ENCODE measurements around the gene FILIP1L. TPM values are rescaled to one million over a fixed set of nuclear protein-coding genes. Genes with fewer than 3 reads are reported as not detected.

The FILIP1L gene
- total RNA-seq, 2 experiments from 2014 or later, result not detected

DNA sequence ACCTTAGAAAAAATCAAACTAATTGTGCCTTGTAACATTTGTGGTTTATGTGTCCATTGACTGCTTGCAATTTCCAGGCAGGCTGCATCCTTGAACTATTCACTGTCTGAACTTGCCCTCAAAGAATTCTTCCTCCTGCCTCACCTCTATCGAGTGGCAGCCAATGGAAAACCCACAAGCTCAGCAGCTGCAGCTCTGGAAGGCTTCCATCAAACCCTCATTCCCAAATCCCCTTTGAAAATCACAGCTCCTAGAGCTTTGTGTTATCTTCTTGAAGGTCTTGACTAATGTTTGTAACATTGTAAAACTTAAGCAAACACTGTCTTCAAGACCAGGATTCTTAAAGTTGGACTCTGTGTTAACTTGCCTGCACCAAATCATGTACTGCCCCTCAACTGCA is 81.1 kb downstream of the FILIP1L start:
- intact Hi-C loops (cut with micrococcal nuclease; ENCODE audit: unreplicated experiment), result no loop called here
- ChIA-PET POLR2A (interaction anchor here (0.7 to 0.8 kb wide), 3 partner anchors 12 to 71 kb away, joined by 3 to 4 read pairs (median 4); no protein-coding TSS in a partner anchor), CTCF (ENCODE audit: unreplicated experiment) (interaction anchor here (0.5 kb wide), 1 partner anchor 1130 kb away, joined by 4 read pairs; no protein-coding TSS in a partner anchor)
- Histone ChIP-seq H4K20me1 (ENCODE audit: insufficient read depth, low read length) (no peaks in the 10 kb centered on the region), H3K4me2 (ENCODE audit: low read length) (no peak overlapping the region), H3K4me3 (ENCODE audit: low read depth, low read length, poor library complexity, severe bottlenecking) (no peak overlapping the region), H3K4me1 (ENCODE audit: insufficient read depth, low read length, poor library complexity, severe bottlenecking) (no peaks in the 10 kb centered on the region), H3K9me3 (ENCODE audit: low read length) (no peaks in the 10 kb centered on the region), H3K9me2 (ENCODE audit: insufficient read depth, low read length) (no peaks in the 10 kb centered on the region), H2AFZ (ENCODE audit: low read length) (no peak overlapping the region), H3K79me2 (ENCODE audit: insufficient read depth, low read depth, low read length) (no peaks in the 10 kb centered on the region), H3K27ac (ENCODE audit: low read depth, low read length, poor library complexity, severe bottlenecking) (no peak overlapping the region), H3K36me3 (ENCODE audit: insufficient read depth, low read length) (no peaks in the 10 kb centered on the region)
- no peak for TF ChIP-seq EZH2phosphoT487 (IDR thresholded peaks at IDR 0.05; ENCODE audit: borderline replicate concordance, low read depth, low read length)
- TF ChIP-seq, protein P1, sequence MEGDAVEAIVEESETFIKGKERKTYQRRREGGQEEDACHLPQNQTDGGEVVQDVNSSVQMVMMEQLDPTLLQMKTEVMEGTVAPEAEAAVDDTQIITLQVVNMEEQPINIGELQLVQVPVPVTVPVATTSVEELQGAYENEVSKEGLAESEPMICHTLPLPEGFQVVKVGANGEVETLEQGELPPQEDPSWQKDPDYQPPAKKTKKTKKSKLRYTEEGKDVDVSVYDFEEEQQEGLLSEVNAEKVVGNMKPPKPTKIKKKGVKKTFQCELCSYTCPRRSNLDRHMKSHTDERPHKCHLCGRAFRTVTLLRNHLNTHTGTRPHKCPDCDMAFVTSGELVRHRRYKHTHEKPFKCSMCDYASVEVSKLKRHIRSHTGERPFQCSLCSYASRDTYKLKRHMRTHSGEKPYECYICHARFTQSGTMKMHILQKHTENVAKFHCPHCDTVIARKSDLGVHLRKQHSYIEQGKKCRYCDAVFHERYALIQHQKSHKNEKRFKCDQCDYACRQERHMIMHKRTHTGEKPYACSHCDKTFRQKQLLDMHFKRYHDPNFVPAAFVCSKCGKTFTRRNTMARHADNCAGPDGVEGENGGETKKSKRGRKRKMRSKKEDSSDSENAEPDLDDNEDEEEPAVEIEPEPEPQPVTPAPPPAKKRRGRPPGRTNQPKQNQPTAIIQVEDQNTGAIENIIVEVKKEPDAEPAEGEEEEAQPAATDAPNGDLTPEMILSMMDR (conservative IDR thresholded peaks at IDR 0.05; ENCODE audit: low read length), result no peak
- no TSS peak for BruUV-seq (replicated peaks)
- no peak for DNase-seq (ENCODE audit: low spot score)

DNA sequence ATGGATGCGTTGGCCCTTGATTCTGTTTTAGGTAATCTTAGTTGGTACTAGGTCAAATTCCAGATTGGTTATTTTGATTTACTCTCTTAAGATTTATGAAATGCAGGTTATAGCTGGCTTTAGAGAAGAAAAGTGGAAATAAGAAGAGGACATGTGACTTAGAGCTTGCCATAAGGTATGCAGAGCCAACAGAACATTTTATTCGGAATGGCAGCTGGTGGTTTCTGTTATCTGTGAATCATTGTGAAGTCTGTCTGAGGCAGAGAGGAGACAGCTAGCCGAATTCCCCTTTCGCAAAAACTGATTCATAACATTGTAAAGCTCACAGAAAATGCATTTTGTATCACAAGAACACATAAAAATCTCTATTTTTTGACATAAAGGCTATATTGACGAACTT is 82.1 kb downstream of the FILIP1L start:
- no peaks in the 10 kb centered on the region for H3K4me1 ChIP-seq (ENCODE audit: insufficient read depth, low read length, poor library complexity, severe bottlenecking)
- ChIA-PET POLR2A (interaction anchor here (0.6 to 0.7 kb wide), 2 partner anchors 72 to 1307 kb away, joined by 3 to 4 read pairs; no protein-coding TSS in a partner anchor), CTCF (ENCODE audit: unreplicated experiment) (no interaction called here)
- no peak overlapping the region for H3K27ac ChIP-seq (ENCODE audit: low read depth, low read length, poor library complexity, severe bottlenecking)
- no TSS peak for BruUV-seq (replicated peaks)
- no peak overlapping the region for H3K4me2 ChIP-seq (ENCODE audit: low read length)
- no peaks in the 10 kb centered on the region for H3K36me3 ChIP-seq (ENCODE audit: insufficient read depth, low read length)
- TF ChIP-seq EZH2phosphoT487 (IDR thresholded peaks at IDR 0.05; ENCODE audit: borderline replicate concordance, low read depth, low read length), result no peak
- TF ChIP-seq, protein P1 (conservative IDR thresholded peaks at IDR 0.05; ENCODE audit: low read length), result no peak
- no peaks in the 10 kb centered on the region for H4K20me1 ChIP-seq (ENCODE audit: insufficient read depth, low read length)
- no peak overlapping the region for H3K4me3 ChIP-seq (ENCODE audit: low read depth, low read length, poor library complexity, severe bottlenecking)
- no peaks in the 10 kb centered on the region for H3K9me3 ChIP-seq (ENCODE audit: low read length)
- no peaks in the 10 kb centered on the region for H3K9me2 ChIP-seq (ENCODE audit: insufficient read depth, low read length)
- DNase-seq (ENCODE audit: low spot score), result no peak
- no peak overlapping the region for H2AFZ ChIP-seq (ENCODE audit: low read length)
- intact Hi-C loops (cut with micrococcal nuclease; ENCODE audit: unreplicated experiment), result no loop called here
- H3K79me2 ChIP-seq (ENCODE audit: insufficient read depth, low read depth, low read length), result no peaks in the 10 kb centered on the region

- POLR2A ChIA-PET, result no interaction called here
- H3K36me3 ChIP-seq (ENCODE audit: insufficient read depth, low read length), result no peaks in the 10 kb centered on the region
- H3K9me3 ChIP-seq (ENCODE audit: low read length), result no peaks in the 10 kb centered on the region
- H4K20me1 ChIP-seq (ENCODE audit: insufficient read depth, low read length), result no peaks in the 10 kb centered on the region
- no peaks in the 10 kb centered on the region for H3K79me2 ChIP-seq (ENCODE audit: insufficient read depth, low read depth, low read length)
- BruUV-seq (replicated peaks), result no TSS peak
- H3K9me2 ChIP-seq (ENCODE audit: insufficient read depth, low read length), result no peaks in the 10 kb centered on the region
- CTCF ChIA-PET (ENCODE audit: unreplicated experiment), result no interaction called here
- intact Hi-C loops (cut with micrococcal nuclease; ENCODE audit: unreplicated experiment), result no loop called here
- no peak overlapping the region for H3K4me2 ChIP-seq (ENCODE audit: low read length)
- H3K4me3 ChIP-seq (ENCODE audit: low read depth, low read length, poor library complexity, severe bottlenecking), result no peak overlapping the region
- H2AFZ ChIP-seq (ENCODE audit: low read length), result no peak overlapping the region
- no peaks in the 10 kb centered on the region for H3K4me1 ChIP-seq (ENCODE audit: insufficient read depth, low read length, poor library complexity, severe bottlenecking)
- no peak for DNase-seq (ENCODE audit: low spot score)
- no peak for TF ChIP-seq EZH2phosphoT487 (IDR thresholded peaks at IDR 0.05; ENCODE audit: borderline replicate concordance, low read depth, low read length)
- TF ChIP-seq, protein P1 (conservative IDR thresholded peaks at IDR 0.05; ENCODE audit: low read length), result no peak
- no peak overlapping the region for H3K27ac ChIP-seq (ENCODE audit: low read depth, low read length, poor library complexity, severe bottlenecking)
Observed at GRCh38 chr3:100030914-100031425, 83.3 kb downstream of the FILIP1L start.
